Suprapubic skin (tissue), 4 donors: Measurements from ENCODE around the gene DSTYK. TPM values are rescaled to one million over a fixed set of nuclear protein-coding genes. Genes with fewer than 3 reads are reported as not detected.

Experiments used
- DNase-seq, 2 donors: peaks; one replicate each; pipeline ENCODE4 v3.0.0-alpha.2; 2019; ENCODE audit warnings: low spot score in 2 of 2
- H3K27ac ChIP-seq: fragments of 200-600 bp; sonication (generic); one replicate; pipeline ENCODE4 v1.5.1; 2019
- H3K27me3 ChIP-seq: fragments of 200-600 bp; sonication (generic); one replicate; pipeline ENCODE4 v1.5.1; 2019
- H3K36me3 ChIP-seq: fragments of 200-600 bp; sonication (generic); one replicate; pipeline ENCODE4 v1.5.1; 2019
- H3K4me1 ChIP-seq: fragments of 200-600 bp; sonication (generic); one replicate; pipeline ENCODE4 v1.5.1; 2019
- H3K4me3 ChIP-seq: fragments of 200-600 bp; sonication (generic); one replicate; pipeline ENCODE4 v1.5.1; 2019; ENCODE audit warnings: mild to moderate bottlenecking
- H3K9me3 ChIP-seq: fragments of 200-600 bp; sonication (generic); one replicate; pipeline ENCODE4 v1.5.1; 2019
- EP300 ChIP-seq: sonication (generic); formaldehyde crosslinking; IDR thresholded peaks from one replicate; pipeline ENCODE4 v1.6.1; 2017; ENCODE audit warnings: antibody characterized with exemption
- POLR2A ChIP-seq, 2 donors: fragments of 450-650 bp; IDR thresholded peaks; one replicate each; pipeline ENCODE4 v1.6.1; 2017; ENCODE audit warnings: antibody characterized with exemption in 2 of 2, mild to moderate bottlenecking in 2 of 2, moderate library complexity in 2 of 2
- POLR2AphosphoS5 ChIP-seq, 3 donors: sonication (generic); formaldehyde crosslinking; IDR thresholded peaks; one replicate each; pipeline ENCODE4 v1.6.1; 2017; ENCODE audit warnings: antibody characterized with exemption in 3 of 3
- WGBS: methylation state at CpG from one replicate; pipeline ENCODE4 v1.1.5; 2018; 5-methylcytosine and 5-hydroxymethylcytosine counted together
- total RNA-seq, 4 donors: library from RNA; depleted of rRNA; stranded (reverse); fragments of >200 nt; gene quantifications; one replicate each; pipeline ENCODE4 v1.1.0, GENCODE V29; 2016
- TF ChIP-seq, protein P1 (sequence below), 2 donors: fragments of 200-600 bp in 1 of 2; fragments of 450-650 bp in 1 of 2; sonication (generic) in 1 of 2; IDR thresholded peaks; one replicate each; pipeline ENCODE4 v1.5.1; 2016 to 2019; ENCODE audit warnings: antibody characterized with exemption in 2 of 2, mild to moderate bottlenecking in 1 of 2, moderate library complexity in 1 of 2

Gene DSTYK
- total RNA-seq, 4 donors from 2014 or later: 12.3 to 19.5 (median 17.4) TPM

DNA sequence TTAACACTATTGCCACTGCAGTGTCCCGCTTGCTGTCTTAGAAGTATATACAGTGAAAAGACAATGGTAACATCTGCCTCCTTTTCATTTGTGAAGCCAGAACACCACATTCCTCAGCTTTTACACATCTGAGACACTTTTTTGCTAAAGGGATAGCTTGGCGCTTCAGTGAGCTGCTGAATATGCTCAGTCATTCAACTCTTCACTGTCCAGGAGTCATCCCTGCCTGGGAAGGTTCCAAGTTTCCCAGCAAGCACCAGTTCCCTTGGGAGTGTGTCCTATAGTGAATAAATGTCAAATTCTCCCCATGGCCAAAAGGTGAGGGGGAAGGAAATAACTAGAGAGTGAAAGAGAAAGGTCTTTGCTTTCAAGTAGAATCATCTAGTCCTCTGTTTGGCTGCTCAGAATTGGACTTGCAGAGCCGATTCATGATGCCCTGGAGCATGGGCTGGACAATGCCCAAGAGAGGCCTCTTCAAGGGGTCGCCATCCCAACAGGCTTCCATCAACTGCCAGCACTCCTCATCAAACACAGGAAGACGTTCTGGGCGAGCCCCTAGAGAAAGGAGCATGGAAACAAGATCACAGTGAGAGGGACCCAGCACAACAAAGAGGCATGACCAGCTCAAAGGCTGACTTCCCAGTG is 64.2 kb downstream of the DSTYK start:
- no peak for DNase-seq
- H3K9me3 ChIP-seq: no peaks in the 10 kb centered on the region
- no peaks in the 10 kb centered on the region for H3K4me1 ChIP-seq
- H3K27me3 ChIP-seq: no peaks in the 10 kb centered on the region
- H3K36me3 ChIP-seq: peaks cover 49% of the 10 kb centered on the region
- WGBS: 80% methylated on average over 6 of the region's 6 CpGs
- TF ChIP-seq POLR2AphosphoS5 (IDR thresholded peaks at IDR 0.05) (no peak), EP300 (no peak), POLR2A (IDR thresholded peaks at IDR 0.05) (no peak)
- TF ChIP-seq, protein P1, sequence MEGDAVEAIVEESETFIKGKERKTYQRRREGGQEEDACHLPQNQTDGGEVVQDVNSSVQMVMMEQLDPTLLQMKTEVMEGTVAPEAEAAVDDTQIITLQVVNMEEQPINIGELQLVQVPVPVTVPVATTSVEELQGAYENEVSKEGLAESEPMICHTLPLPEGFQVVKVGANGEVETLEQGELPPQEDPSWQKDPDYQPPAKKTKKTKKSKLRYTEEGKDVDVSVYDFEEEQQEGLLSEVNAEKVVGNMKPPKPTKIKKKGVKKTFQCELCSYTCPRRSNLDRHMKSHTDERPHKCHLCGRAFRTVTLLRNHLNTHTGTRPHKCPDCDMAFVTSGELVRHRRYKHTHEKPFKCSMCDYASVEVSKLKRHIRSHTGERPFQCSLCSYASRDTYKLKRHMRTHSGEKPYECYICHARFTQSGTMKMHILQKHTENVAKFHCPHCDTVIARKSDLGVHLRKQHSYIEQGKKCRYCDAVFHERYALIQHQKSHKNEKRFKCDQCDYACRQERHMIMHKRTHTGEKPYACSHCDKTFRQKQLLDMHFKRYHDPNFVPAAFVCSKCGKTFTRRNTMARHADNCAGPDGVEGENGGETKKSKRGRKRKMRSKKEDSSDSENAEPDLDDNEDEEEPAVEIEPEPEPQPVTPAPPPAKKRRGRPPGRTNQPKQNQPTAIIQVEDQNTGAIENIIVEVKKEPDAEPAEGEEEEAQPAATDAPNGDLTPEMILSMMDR (IDR thresholded peaks at IDR 0.05): no peak
- no peak overlapping the region for H3K4me3 ChIP-seq
- no peak overlapping the region for H3K27ac ChIP-seq

GRCh38 chr1:205144751-205145150 is 66.8 kb downstream of the DSTYK start:
- Histone ChIP-seq H3K4me1 (peaks cover 7% of the 10 kb centered on the region), H3K36me3 (peaks cover 34% of the 10 kb centered on the region), H3K9me3 (no peaks in the 10 kb centered on the region), H3K4me3 (no peak overlapping the region), H3K27me3 (no peaks in the 10 kb centered on the region), H3K27ac (no peak overlapping the region)
- DNase-seq: no peak
- TF ChIP-seq POLR2A (IDR thresholded peaks at IDR 0.05) (no peak), POLR2AphosphoS5 (IDR thresholded peaks at IDR 0.05) (no peak), EP300 (no peak)
- TF ChIP-seq, protein P1 (IDR thresholded peaks at IDR 0.05): no peak
- 48% methylated on average over 1 of the region's 1 CpG for WGBS

- Histone ChIP-seq H3K36me3 (peaks cover 28% of the 10 kb centered on the region), H3K9me3 (no peaks in the 10 kb centered on the region), H3K27ac (no peak overlapping the region), H3K4me3 (no peak overlapping the region), H3K4me1 (peaks cover 7% of the 10 kb centered on the region), H3K27me3 (no peaks in the 10 kb centered on the region)
- TF ChIP-seq POLR2AphosphoS5 (IDR thresholded peaks at IDR 0.05) (no peak), POLR2A (IDR thresholded peaks at IDR 0.05) (no peak), EP300 (no peak)
- TF ChIP-seq, protein P1 (IDR thresholded peaks at IDR 0.05): no peak
- DNase-seq: no peak
- WGBS: 86% methylated on average over 1 of the region's 1 CpG
Measured at GRCh38 chr1:205144046-205144720, 67.3 kb downstream of the DSTYK start.

- Histone ChIP-seq H3K27me3 (no peaks in the 10 kb centered on the region), H3K9me3 (no peaks in the 10 kb centered on the region), H3K27ac (no peak overlapping the region), H3K4me1 (peaks cover 7% of the 10 kb centered on the region), H3K36me3 (peaks cover 13% of the 10 kb centered on the region), H3K4me3 (no peak overlapping the region)
- no peak for TF ChIP-seq EP300
- TF ChIP-seq, protein P1 (IDR thresholded peaks at IDR 0.05): no peak
- TF ChIP-seq POLR2A (IDR thresholded peaks at IDR 0.05): no peak
- no peak for TF ChIP-seq POLR2AphosphoS5 (IDR thresholded peaks at IDR 0.05)
- whole genome bisulfite sequencing: 38% methylated on average over 2 of the region's 2 CpGs
- DNase-seq: no peak
Measured at GRCh38 chr1:205142102-205142469, 69.4 kb downstream of the DSTYK start.

GRCh38 chr1:205141236-205142101 is 70.0 kb downstream of the DSTYK start:
- H3K9me3 ChIP-seq: no peaks in the 10 kb centered on the region
- H3K36me3 ChIP-seq: peaks cover 7% of the 10 kb centered on the region
- H3K4me3 ChIP-seq: no peak overlapping the region
- WGBS: 19% methylated on average over 12 of the region's 12 CpGs
- peak; percentile 80 to 87 for DNase-seq
- no peaks in the 10 kb centered on the region for H3K27me3 ChIP-seq
- H3K4me1 ChIP-seq: peaks cover 7% of the 10 kb centered on the region
- H3K27ac ChIP-seq: no peak overlapping the region
- TF ChIP-seq POLR2A (IDR thresholded peaks at IDR 0.05) (no peak), EP300 (no peak), POLR2AphosphoS5 (IDR thresholded peaks at IDR 0.05) (no peak)
- TF ChIP-seq, protein P1 (IDR thresholded peaks at IDR 0.05): peak; percentile 60 to 82
